AG20443 (cell line): ENCODE results near the gene SUMO3.

ENCODE experiments used
- DNase-seq: peaks from one replicate; pipeline ENCODE4 v3.0.0; 2012; ENCODE audit warnings: low spot score, mixed read lengths

SUMO3 gene

DNA sequence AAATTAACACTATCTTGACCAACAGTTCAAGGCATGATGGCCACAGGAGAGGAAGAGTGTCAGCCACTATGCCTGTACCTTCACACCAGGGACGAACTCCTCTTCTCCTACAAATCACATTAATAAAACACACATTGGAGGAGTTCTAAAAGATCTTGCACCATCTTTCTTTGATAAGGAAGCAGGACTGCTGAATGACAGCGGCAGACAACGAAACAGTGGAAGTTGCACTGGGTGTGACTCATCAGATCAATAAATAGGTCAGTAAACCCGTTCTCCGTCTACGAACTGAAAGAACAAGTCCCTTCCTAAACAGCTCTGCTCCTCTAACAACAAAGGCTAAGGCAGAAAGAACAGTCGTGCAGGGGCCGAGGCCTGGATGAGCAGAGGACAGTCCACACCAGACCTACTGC, 39.4 kb downstream of the SUMO3 start:
- DNase-seq = no peak

DNA sequence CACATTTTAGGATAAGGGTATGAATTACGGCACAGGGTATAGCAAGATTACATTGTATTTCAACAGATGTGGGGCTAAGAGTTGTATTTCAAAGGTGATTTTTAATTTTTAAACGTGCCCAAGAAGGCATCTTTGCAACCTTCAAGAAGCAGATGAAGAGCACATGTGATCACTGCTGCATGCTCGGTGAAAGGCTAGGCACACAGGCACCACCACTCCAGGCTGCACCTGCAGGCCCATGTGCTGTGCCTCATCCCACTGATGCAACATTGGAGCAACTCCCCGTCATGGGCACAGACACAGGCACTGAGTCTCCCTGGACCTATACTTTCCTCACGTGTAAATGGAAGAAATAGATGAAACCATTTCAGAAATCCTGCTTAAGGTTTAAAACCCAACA, 39.8 kb downstream of the SUMO3 start:
- DNase-seq = no peak

DNA sequence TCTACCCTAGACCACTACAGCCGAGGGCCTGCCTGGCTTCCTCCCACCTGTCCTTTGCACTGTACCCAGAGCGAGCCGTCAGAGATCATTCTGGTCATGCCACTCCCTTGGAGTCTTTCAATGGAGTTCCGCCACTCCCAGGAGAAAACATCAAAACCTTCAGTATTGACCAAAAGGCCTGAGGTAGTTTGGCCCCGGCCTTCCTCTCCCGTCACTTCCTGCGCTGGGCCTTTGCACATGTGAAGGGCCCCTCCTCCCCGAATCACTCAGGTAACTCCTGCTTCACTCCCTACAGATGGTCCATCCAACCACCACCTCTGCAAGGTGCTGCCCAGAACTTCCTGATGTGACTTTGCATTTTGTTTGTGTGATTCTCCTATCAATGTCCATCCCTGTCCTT, 42.9 kb downstream of the SUMO3 start:
- no peak for DNase-seq

DNA sequence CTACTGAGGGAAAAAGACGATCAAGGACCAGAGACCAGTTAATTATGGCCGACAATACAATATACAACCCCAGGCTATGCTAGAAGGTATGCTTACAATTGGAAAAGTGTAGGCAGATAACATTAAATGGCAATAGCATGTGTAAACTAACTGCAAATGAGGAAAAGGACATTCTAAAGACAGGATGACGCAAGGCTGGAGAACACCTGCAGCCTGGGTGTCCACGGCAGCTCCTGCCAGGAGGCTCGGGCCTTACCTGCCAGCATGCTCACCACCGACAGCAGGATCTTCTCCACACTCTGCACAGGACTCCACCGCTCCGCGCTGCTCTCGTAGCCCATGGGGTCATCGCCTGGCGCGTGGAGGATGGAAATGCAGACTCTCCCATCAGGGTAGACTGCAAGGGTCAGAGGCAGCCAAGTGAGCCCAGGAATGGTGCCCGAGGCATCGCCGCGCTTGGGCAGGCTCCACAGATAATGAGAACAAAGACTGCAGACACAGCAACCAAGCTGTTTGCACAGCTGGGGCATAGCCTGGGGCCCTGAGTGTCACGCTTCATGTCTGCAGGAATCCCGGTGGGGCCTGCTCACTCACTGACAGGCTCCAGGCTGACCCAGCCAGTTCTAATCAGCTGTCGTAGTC, 44.5 kb downstream of the SUMO3 start:
- no peak for DNase-seq

DNA sequence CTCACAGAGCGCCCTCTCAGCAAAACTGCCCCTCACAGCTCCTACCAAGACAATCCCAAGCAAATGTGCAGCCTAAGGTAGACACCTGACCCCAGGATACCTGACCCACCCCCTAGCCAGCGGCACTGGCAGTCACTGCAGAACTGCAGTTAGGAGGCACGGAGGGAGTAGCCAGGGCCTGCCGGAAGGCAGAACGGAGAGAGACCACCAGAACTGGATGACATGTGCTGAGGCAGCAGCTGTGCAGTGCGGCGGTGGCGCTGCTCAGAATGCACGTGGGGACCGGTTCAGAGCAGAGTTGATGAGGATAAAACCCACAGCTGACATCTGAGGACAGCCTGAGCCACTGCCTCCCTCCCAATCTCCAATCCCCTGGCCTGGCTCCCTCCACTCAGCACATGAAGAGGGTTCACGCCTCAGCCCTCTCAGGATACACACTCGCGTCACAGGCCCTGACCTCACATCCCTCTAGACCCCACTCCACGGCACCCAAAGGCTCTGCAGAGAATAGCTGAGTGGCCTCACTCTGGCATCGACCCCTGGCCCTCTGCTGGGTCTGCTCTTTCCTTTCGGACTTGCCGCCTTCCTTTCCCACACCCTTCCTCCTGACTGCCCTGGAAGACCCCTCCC, 45.9 kb downstream of the SUMO3 start:
- DNase-seq = no peak

DNA sequence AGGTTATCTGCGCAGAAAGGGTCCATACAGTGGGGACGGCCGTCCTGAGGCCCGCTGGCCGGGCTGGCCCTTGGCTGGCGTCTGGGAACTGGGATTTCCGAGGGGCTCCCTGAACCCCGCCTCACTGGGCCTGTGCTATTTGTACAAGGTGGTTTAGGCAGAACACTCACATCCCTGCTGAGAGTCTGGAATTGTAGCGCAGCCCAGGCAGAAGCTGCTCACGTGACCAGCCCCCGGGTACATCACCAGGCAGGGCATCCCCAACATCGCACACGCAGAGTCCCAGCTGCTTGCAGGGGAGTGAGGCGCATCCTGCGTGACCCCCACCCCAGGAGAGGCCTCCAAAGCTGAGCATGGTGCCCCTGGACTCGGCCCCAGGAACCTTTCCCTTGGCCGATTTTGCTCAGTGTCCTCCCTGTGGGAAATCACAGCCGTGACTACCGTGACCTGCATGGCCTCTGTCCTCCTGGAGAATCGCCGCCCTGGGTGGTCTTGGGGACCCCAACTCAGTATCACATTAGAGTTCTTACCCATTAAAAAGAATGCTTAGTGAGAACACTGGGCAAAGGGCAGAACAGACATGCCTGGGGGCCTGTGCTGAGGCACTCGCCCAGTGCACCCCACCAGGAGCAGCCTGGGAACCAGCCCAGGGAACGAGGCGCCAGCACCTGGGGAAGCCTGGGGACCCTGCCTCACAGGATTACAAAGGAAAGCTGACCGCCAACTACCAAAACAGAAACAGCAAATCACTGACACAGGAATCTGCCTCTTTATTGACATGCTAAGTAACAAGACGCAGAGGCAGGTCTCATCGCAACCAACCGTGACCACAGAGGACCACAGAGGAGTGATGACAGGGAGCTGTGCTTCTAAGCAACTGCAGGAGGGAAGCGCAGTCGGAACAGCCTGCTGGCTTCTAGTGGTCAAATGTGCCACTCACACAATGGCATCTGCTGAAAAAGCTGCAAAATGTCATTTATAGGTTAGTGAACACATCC, 49.7 kb downstream of the SUMO3 start:
- DNase-seq = no peak

DNA sequence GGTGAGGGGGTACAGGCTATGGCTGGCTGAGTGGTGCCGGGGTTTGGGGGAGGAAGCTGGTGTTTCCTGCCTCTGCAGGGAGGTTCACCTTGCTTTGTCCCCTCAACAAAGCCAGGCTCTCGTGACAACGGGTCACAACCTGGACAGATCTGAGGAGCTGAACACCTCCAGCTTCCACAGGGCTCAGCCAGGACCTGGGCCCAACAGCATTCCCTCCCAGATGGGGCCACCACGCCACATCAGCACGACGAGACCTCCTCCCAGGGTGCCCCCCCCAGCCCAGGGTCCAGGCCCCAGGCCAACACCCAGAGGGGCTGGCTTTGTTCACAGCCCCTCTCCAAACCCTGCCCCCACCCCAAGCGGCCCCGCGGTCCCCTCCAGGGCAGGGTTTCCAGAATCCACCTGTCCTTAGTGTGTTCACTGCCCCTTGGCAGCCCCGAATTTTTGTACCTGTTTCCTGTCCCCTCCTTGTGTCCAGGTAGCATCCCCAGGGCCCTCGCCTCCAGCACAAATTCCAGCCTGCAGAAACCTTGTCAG, 51.0 kb downstream of the SUMO3 start:
- DNase-seq = no peak

DNA sequence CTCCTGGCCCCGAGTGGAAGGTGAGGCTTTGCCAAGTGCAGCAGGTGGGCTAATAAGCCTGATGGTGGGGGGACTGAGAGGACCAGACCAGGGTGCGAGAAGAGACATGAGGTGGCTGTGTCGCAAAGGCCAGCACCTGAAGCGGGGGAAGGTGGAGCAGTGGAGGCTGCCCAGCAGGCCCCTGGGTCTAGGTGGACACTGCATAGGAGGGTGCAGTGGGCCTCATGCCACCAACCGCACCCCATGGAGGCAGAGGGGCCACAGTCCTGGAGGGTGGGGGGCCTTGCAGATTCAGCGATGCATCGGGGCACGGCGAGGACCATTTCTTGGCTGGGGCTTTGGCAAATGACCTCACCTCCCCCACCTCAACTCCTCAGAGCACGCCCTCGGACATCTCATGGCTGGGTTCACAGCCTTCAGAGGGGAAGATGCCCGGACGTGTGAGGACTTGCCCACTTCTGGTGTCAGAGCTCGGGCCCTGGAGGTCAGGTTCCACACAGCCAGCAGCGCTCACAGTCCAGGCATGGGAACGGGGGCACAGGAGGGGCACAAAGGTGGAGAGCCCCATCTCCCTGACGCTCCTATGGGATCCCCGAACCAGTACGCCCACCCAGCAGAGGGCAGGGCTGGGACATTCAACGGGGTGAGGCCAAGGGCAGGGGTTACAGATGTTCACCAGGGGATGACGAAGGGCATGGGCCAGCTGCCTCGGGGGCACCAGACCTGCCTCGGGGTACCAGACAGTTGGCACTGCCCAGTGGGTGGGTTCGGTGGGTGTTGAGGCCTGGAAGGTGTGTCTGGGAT, 51.6 kb downstream of the SUMO3 start:
- DNase-seq = no peak

DNA sequence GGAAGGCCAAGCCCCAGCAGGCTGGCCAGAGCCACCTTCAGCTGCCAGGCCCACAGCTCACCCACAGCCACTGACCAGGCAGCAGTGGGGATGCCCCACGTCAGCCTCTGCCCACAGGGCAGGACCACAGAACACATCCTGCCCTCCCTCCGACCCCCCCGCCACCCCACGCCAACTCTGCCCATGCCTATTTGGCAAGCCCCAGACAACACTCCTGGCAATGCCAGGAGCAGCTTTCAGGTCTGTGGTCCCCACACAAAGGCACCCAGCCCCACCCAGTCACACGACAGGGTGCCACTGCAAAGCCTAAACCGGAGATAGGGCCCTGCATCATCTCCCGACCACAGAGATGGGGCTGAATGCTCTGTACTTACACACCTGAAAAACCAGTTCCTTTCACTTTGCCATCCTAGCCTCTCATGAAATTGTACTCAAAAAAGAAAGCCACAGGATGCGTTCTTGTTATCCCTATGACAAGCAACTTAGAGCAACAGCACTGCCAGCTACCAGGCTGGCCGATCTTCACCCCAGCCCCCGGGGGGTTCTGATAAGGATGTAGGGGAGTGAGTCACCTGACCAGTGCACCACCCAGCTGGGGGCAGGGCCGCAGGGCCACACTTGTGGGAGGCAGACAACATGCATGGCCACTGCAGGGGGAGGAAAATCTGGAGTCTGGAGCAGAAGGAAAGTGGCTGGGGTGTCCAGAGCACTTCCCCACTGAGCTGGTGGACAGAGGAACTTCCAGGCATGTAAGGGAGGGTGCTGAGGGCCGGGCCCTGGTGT, 52.4 kb downstream of the SUMO3 start:
- no peak for DNase-seq

DNA sequence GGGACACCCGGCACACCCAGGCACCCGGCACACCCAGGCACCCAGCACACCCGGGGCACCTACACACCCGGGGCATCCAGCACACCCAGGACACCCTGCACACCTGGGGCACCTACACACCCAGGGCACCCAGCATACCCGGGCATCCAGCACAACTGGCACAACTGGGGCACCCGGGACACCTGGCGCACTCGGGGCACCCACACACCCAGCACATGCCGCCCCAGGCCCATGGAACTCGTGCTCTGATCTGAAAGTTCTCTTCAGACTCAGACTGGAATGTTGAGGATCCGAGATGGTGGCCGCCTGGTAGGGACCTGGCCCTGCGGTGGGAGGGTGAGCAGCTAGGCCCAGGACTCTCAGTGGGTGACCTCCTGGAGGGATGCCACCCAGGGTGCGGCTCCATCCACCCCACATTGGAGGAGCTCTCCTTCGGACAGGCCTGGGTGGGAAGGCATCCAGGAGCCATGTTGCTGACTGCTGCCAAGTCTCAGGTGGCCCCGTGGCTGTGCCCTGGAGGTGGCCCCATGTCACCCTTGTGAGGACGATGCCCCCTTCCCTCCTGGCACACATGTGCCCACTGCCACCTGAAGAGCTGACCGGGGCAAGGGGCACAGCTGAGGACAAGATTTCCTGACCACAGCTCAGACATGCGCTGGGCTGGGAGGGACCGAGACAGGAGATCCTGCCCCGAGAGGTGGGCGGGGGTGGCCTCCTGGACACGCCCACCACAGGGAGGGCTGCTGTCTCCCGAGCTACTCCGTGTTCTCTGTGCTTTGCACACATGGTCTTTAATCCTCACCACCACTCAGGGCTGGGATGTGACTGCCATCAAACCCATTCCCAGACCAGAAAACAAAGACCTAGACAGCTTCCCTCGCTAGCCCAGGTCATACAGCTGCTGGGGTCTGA, 53.3 kb downstream of the SUMO3 start:
- DNase-seq = no peak

DNA sequence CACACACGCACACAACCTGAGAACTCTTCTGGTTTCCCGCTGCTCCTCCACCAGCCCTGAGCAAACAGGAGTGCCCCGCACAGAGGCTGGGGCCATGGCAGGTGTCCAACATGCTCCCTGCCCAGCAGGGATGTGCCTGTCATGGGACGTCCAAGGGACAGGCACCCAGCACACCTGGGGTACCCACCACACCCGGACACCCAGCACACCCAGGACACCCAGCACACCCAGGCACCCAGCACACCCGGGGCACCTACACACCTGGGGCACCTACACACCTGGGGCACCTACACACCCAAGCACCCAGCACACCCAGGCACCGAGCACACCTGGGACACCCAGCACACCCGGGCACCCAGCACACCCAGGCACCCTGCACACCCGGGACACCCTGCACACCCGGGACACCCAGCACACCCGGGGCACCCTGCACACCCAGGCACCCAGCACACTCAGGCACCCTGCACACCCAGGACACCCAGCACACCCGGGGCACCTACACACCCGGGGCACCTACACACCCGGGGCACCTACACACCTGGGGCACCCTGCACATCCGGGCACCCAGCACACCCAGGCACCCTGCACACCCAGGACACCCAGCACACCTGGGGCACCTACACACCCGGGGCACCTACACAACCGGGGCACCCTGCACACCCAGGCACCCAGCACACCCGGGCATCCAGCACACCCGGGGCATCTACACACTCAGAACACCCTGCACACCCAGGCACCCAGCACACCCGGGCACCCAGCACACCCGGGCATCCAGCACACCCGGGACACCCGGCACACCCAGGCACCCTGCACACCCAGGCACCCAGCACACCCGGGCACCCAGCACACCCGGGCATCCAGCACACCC, 54.2 kb downstream of the SUMO3 start:
- DNase-seq = no peak

DNA sequence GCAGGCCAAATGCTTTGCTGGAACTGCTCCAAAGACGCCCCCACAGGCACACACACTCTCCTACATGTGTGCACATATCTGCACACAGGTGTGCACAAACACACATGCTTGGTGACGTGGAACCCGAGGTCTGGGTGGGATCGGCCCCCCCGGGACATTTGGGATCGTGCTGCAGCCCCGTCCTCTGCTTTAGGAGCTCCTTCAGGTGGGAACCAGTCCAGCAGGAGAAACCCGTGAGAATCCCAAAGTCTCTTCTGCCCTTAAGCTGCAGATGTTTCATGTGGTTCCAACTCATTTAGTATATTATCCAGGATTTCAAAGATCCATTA, 54.8 kb downstream of the SUMO3 start:
- DNase-seq = no peak

DNA sequence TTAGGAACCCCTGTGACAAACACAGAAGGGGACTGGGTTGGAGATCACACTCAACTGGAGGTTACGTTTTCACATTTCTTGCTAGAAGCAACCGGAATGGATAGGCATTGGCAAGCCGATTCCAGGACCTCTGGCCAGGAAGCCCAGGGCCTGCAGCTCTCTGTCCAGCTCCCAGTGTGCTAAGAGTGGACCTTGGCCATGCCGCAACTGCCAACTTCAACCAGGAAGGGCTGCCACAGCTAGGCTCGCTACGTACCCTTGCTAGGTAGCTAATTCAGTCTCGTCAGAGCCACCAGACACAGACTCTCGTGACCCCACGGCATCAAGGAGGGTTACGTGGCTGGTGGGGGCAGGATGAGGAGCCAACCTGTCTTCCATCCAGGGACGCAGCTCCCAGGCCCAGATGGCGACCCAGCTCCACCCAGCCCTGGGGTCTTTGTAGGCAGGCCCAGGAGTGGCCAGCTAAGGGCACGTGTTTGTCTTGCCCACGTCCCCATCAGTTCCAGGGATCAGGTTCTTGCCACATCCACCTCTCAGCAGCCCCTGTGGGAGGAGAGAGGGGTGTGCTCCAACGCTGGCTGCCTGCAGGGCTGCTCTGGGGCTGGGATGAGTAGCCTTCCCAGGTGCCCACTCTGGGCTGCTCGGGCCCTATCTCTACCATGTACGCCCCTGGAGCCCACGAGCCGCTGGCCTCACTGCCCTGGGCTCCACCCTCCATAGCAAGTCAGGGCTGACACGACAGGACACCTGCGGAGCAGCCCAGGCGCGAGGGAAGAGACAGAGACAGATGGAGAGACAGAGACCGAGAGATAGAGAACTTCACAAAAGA, 55.4 kb downstream of the SUMO3 start:
- no peak for DNase-seq

DNA sequence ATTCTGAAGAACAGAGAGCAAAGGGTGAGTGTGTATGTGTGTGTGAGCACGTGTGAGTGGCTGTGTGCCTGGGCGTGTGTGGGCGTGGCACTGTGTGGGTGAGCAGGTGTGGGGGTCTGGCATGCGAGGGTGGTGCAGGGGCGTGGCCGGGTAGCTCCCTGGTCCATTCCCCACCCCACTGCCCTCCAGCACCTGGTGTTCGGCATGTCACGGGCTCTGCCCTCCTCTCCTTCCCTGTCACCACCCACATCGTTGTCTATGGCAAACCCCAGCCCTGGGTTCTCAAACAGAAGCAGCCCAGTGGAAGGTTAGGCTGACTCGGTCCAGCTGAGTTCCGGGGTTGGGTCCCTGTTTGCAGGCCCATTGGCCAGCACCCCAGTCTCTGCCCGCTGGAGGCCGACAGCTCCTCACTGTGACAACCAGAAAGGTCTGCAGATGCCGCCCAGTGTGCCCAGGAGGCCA, 56.1 kb downstream of the SUMO3 start:
- no peak for DNase-seq

DNA sequence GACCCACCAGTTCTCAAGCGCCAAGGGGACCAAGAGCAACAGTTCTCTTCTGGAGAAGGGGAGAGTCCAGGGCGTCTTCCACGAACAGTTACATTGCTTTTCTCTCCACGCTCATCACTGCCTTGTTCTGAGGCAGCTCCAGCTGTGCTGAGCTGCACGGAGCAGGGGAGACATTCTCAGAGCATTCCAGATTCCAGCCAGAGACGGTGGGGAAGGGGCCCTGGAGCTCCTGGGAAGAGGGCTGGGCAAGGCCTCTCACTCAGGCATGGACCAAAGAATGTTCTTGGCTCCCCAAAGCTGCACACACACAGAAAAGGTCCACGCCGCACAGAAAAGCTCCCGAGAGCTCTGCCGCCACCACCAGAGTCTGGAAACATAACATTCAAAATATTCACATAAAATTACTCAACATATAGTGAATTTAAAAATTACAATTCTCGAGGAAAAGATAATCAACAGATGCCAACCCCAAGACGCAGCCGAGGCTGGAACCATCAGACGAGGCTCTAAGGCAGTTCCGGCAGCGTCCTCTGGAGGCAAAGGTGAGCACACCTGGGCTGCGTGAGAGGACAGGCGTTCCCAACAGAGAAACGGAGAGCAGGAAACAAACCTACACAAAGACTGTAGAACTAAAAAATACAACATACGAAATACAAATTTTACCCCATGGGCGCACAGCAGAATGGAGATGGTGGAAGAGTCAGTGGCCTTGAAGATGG, 56.7 kb downstream of the SUMO3 start:
- DNase-seq = no peak

DNA sequence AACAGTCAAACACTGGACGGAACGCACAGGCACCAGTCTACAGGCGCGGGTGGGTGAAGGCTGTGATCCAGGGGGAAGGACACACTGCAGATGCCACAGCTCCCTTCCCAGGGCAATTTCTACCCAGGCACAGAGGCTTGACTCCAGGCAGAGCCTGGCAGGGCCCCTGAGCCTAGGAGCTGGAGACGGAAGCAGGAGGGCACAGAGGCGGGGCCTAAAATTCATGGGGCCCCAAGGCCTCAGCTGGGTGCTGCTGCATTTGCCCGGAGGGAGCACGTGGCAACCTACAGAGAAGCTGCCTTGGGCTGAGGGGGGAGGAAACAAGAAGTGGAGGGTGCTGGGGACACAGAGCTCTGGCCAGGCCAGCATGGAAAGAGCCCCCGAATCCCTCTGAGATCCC, 57.5 kb downstream of the SUMO3 start:
- DNase-seq = no peak

DNA sequence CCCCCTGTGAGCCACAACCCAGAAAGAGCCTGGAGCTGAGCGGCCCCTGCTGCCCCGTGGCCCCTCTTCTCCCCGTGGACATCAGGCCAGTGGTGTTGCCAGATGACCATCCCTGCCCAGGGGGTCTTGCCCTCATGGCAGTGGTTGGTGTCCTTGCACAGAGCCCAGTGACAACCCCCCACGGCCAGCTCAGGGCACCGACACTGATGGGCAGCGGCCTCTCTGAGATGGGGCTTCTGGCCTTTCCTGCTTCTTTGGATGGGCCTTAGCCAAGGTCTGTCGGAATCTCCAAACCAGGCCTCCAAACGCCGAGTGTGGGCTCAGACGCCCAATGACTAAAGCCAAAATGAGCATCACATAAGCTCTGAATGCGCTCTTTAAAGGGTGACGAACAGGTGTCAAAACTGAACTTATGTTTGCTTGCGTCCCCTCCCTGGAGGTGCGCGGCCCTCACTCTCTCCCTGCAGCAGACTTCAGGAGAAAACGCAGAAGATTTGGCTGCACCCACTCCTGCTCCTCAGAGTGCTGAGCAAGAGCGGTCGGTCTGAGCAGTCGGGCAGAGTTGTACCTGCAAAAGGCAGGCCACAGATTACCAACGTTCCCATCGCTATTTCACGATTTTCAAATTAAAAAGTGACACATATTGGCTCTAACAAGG, 58.1 kb downstream of the SUMO3 start:
- no peak for DNase-seq
